HepG2 (cell line): Measurements from ENCODE around the gene CATSPERD. TPM values are rescaled to one million over a fixed set of nuclear protein-coding genes. Genes with fewer than 3 reads are reported as not detected.

ENCODE experiments used
- CTCF ChIP-seq: sonication (generic); formaldehyde crosslinking; IDR thresholded peaks from 2 replicates; pipeline ENCODE4 v1.5.0; 2020; ENCODE audit warnings: mild to moderate bottlenecking, missing genetic modification reagents, moderate library complexity
- ELF4 ChIP-seq: sonication (generic); formaldehyde crosslinking; IDR thresholded peaks from 2 replicates; pipeline ENCODE4 v1.5.0; 2020; ENCODE audit warnings: missing genetic modification reagents, mild to moderate bottlenecking, moderate library complexity, borderline replicate concordance
- GFI1 ChIP-seq: sonication (generic); formaldehyde crosslinking; IDR thresholded peaks from 2 replicates; pipeline ENCODE4 v1.5.0; 2020; ENCODE audit warnings: missing genetic modification reagents, mild to moderate bottlenecking, borderline replicate concordance
- HCFC1 ChIP-seq: fragments of 150-350 bp; IDR thresholded peaks from 2 replicates; pipeline ENCODE4 v1.6.1; 2014; ENCODE audit warnings: low read depth, low read length
- HIC2 ChIP-seq: sonication (generic); formaldehyde crosslinking; IDR thresholded peaks from 2 replicates; pipeline ENCODE4 v1.9.0; 2022; ENCODE audit warnings: low read depth, missing genetic modification reagents
- KLF15 ChIP-seq: sonication (generic); formaldehyde crosslinking; IDR thresholded peaks from 2 replicates; pipeline ENCODE4 v1.8.1; 2023; ENCODE audit warnings: borderline replicate concordance, mild to moderate bottlenecking, inconsistent platforms, missing genetic modification reagents, mixed read lengths
- KLF9 ChIP-seq: IDR thresholded peaks from 2 replicates; pipeline ENCODE4 v1.6.1; 2016; ENCODE audit warnings: low read depth
- MAX ChIP-seq: IDR thresholded peaks from 2 replicates; pipeline ENCODE4 v1.6.1; 2012; ENCODE audit warnings: inconsistent platforms
- MBD4 ChIP-seq: IDR thresholded peaks from 2 replicates; pipeline ENCODE4 v1.6.1; 2012; ENCODE audit warnings: low read length, inconsistent platforms, borderline replicate concordance
- MTA3 ChIP-seq: sonication (generic); formaldehyde crosslinking; IDR thresholded peaks from 2 replicates; pipeline ENCODE4 v1.4.0; 2020; ENCODE audit warnings: missing genetic modification reagents
- NKX3-1 ChIP-seq: sonication (generic); formaldehyde crosslinking; IDR thresholded peaks from 2 replicates; pipeline ENCODE4 v1.5.0; 2020; ENCODE audit warnings: missing genetic modification reagents
- NR2C2 ChIP-seq: sonication (generic); formaldehyde crosslinking; IDR thresholded peaks from 2 replicates; pipeline ENCODE4 v1.4.0; 2020; ENCODE audit warnings: missing genetic modification reagents, mild to moderate bottlenecking, moderate library complexity, borderline replicate concordance
- PAF1 ChIP-seq: IDR thresholded peaks from 2 replicates; pipeline ENCODE4 v1.6.1; 2016; ENCODE audit warnings: missing genetic modification reagents, missing compliant biosample characterization
- PATZ1 ChIP-seq: sonication (generic); formaldehyde crosslinking; IDR thresholded peaks from 2 replicates; pipeline ENCODE4 v1.4.0; 2020; ENCODE audit warnings: missing genetic modification reagents
- PRPF4 ChIP-seq: fragments of 200-400 bp; formaldehyde crosslinking; IDR thresholded peaks from 2 replicates; pipeline ENCODE4 v1.6.1; 2016; ENCODE audit warnings: low read length, low read depth; ENCODE audit not compliant: poor library complexity, severe bottlenecking
- ZBTB7B ChIP-seq: sonication (generic); formaldehyde crosslinking; IDR thresholded peaks from 2 replicates; pipeline ENCODE4 v1.4.0; 2020; ENCODE audit warnings: missing genetic modification reagents
- ZNF138 ChIP-seq: sonication (generic); formaldehyde crosslinking; IDR thresholded peaks from 2 replicates; pipeline ENCODE4 v1.5.0; 2020; ENCODE audit warnings: mild to moderate bottlenecking, low read depth, missing genetic modification reagents
- ZNF207 ChIP-seq: fragments of 450-650 bp; IDR thresholded peaks from 2 replicates; pipeline ENCODE4 v1.6.1; 2016; ENCODE audit warnings: antibody characterized with exemption, borderline replicate concordance
- ZNF512B ChIP-seq: sonication (generic); formaldehyde crosslinking; IDR thresholded peaks from 2 replicates; pipeline ENCODE4 v1.5.1; 2020; ENCODE audit warnings: missing genetic modification reagents, mild to moderate bottlenecking, borderline replicate concordance
- ZNF670 ChIP-seq: sonication (generic); formaldehyde crosslinking; IDR thresholded peaks from 2 replicates; pipeline ENCODE4 v1.8.0; 2022; ENCODE audit warnings: mild to moderate bottlenecking, missing genetic modification reagents, borderline replicate concordance
- polyA plus RNA-seq, 8 experiments: library from polyadenylated mRNA; depleted of rRNA in 3 of 8; stranded (reverse) in 7 of 8; unstranded in 1 of 8; fragments of >200 nt; fragmentation: Illumina TruSeq in 4 of 8; extraction: Trizol in 4 of 8; gene quantifications; 2 replicates each; pipeline versions ENCODE4 v1.2.1 to v1.2.3, GENCODE V29; 2011 to 2016; ENCODE audit warnings: low read depth in 4 of 8, missing spikeins in 1 of 8, mixed read lengths in 1 of 8; ENCODE audit not compliant: insufficient read depth in 1 of 8
- total RNA-seq, 5 experiments: library from RNA; depleted of rRNA; stranded (reverse); fragments of >200 nt; fragmentation: Illumina TruSeq; extraction: Trizol; gene quantifications; 2 replicates each; pipeline ENCODE4 v1.2.3, GENCODE V29; 2016; ENCODE audit warnings: low read depth in 1 of 5

The CATSPERD gene
- total and polyA plus RNA-seq, 2 of the 13 experiments (the other 11 are each of a cell fraction or from before 2014, with no cell fraction given): 0.04 TPM; not detected in 1

- TF ChIP-seq HCFC1 (peak; percentile 96), ZNF512B (CRISPR knock-in tag) (no peak), GFI1 (CRISPR knock-in tag) (no peak), MBD4 (no peak), ZNF207 (no peak), PAF1 (no peak), PATZ1 (CRISPR knock-in tag) (peak; percentile 47; the same call in 1 of the 2 replicates), HIC2 (CRISPR knock-in tag) (peak; percentile 15; the same call in 1 of the 2 replicates), ELF4 (CRISPR knock-in tag) (no peak; the same call in 1 of the 2 replicates), ZNF670 (CRISPR knock-in tag) (peak; percentile 88), KLF15 (CRISPR knock-in tag) (no peak), ZNF138 (CRISPR knock-in tag) (no peak), KLF9 (no peak), ZBTB7B (CRISPR knock-in tag) (no peak), MTA3 (CRISPR knock-in tag) (no peak), NKX3-1 (CRISPR knock-in tag) (no peak), PRPF4 (no peak), NR2C2 (CRISPR knock-in tag) (peak; percentile 92), MAX (peak; percentile 56; the same call in 1 of the 2 replicates), CTCF (CRISPR knock-in tag) (peak; percentile 19; the same call in 1 of the 2 replicates)
These were observed 39.7 kb upstream of the CATSPERD start, which contains the start of the genes HSD11B1L and MICOS13 (continued) for GRCh38 chr19:5680437-5681368.
